T-helper 2 cell treated with Interferon-gamma antibody and Interleukin-4, amounts not matched to agents 100 ng/mL and 5 ng/mL, for 36 hours (primary cell): ENCODE data around the gene FBXO31. TPM values are rescaled to one million over a fixed set of nuclear protein-coding genes. Genes with fewer than 3 reads are reported as not detected.
"Not testable (repeated sequence)": the region's sequence is repeated elsewhere in the genome, so short reads cannot be mapped to it uniquely, and the experiment has no call there.

Source experiments
- intact Hi-C: fragments of 100-400 bp; cut with micrococcal nuclease; formaldehyde crosslinking; loops from one replicate; pipeline ENCODE4 v1.15.1; 2023
- total RNA-seq: library from RNA; stranded (reverse); gene quantifications from 2 replicates; pipeline ENCODE4 v1.2.3, GENCODE V29; 2022

The FBXO31 gene
- total RNA-seq, 1 donor from 2014 or later: 26.7 TPM

GRCh38 chr16:87344931-87345631 is 38.5 kb downstream of the FBXO31 start:
- intact Hi-C loops: loop anchor here (5.0 kb wide), 1 partner anchor 37 kb away; the partner anchor contains the start of gene FBXO31

- intact Hi-C loops: no loop called here
These were observed 39.2 kb downstream of the FBXO31 start for GRCh38 chr16:87344165-87344930.

- intact Hi-C loops: no loop called here
These were observed 39.9 kb downstream of the FBXO31 start for GRCh38 chr16:87343753-87344050.

GRCh38 chr16:87342978-87343752 is 40.4 kb downstream of the FBXO31 start:
- intact Hi-C loops: no loop called here

GRCh38 chr16:87342504-87342903 is 41.1 kb downstream of the FBXO31 start:
- intact Hi-C loops: no loop called here

GRCh38 chr16:87340198-87340597 is 43.4 kb downstream of the FBXO31 start:
- intact Hi-C loops: no loop called here

GRCh38 chr16:87339724-87340105 is 43.9 kb downstream of the FBXO31 start:
- intact Hi-C loops: not testable (repeated sequence)

GRCh38 chr16:87339086-87339723 is 44.4 kb downstream of the FBXO31 start:
- intact Hi-C loops: no loop called here

- intact Hi-C loops: no loop called here
These were observed 45.3 kb downstream of the FBXO31 start for GRCh38 chr16:87338155-87338765.

GRCh38 chr16:87337262-87337771 is 46.3 kb downstream of the FBXO31 start:
- intact Hi-C loops: no loop called here

GRCh38 chr16:87336434-87337240 is 46.9 kb downstream of the FBXO31 start:
- intact Hi-C loops: no loop called here

GRCh38 chr16:87335625-87336433 is 47.7 kb downstream of the FBXO31 start:
- intact Hi-C loops: no loop called here

GRCh38 chr16:87334651-87335624 is 48.6 kb downstream of the FBXO31 start:
- intact Hi-C loops: no loop called here

- intact Hi-C loops: no loop called here
These were observed 49.8 kb downstream of the FBXO31 start for GRCh38 chr16:87333581-87334331.

- intact Hi-C loops: no loop called here
These were observed 50.5 kb downstream of the FBXO31 start for GRCh38 chr16:87333101-87333500.

- intact Hi-C loops: no loop called here
These were observed 51.4 kb downstream of the FBXO31 start for GRCh38 chr16:87332150-87332549.

GRCh38 chr16:87331241-87331801 is 52.3 kb downstream of the FBXO31 start:
- intact Hi-C loops: no loop called here
